ENCODE data around the gene ADPRS. TPM values are rescaled to one million over a fixed set of nuclear protein-coding genes. Genes with fewer than 3 reads are reported as not detected.

Gene ADPRS
- 24.9 and 27.6 TPM in 2 replicates for total RNA-seq

GRCh38 chr1:36088577-36089392 lies at the start of gene ADPRS:
Gene ADPRS (plus strand): TSS chr1:36088892. CDS start chr1:36088905, 13 bp downstream.
- intact Hi-C loops (cut with micrococcal nuclease): loop anchor here (1.0 to 5.0 kb wide), 9 partner anchors 11 to 1231 kb away; partner anchors contain the start of genes AGO1, LSM10, SMIM12 and THRAP3

DNA sequence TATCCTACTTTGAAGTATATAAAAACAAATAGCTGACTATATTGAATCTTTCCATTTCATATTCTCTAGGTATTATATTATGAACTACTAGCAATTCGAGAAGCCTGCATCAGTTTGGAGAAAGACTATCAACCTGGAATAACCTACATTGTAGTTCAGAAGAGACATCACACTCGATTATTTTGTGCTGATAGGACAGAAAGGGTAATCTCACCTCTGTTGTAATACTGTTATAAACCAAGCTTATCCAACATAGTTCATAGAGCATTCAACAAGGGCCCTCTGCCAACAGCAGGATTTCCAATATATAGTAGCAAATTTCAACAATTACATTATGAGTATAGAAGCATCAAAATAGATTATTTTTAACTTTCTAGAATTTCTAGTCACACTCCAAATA lies 48.5 kb upstream of the ADPRS start:
- intact Hi-C loops (cut with micrococcal nuclease): no loop called here

- intact Hi-C loops (cut with micrococcal nuclease): no loop called here
Observed at GRCh38 chr1:36051821-36052220, 36.9 kb upstream of the ADPRS start.

- intact Hi-C loops (cut with micrococcal nuclease): no loop called here
Observed at GRCh38 chr1:36053978-36054377, 34.7 kb upstream of the ADPRS start.

DNA sequence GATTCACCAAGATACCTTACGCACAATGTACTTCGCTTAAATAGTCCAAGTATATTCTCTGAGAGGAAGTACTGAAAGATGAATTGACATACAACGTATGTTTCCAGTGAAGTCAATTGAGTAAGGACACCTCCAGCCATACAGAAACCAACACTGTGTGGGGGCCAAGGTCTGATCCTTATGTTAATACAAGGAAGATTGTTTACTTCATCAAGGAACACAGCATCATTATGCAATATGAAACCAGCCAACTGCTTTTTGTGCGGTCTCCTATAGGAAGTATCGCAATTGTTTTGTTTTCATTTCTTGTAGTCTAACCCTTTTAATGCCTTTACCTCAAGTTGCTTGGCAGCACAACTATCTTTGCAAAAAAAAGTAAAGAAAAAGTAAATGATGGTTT lies 33.0 kb upstream of the ADPRS start:
- intact Hi-C loops (cut with micrococcal nuclease): no loop called here

- intact Hi-C loops (cut with micrococcal nuclease): no loop called here
Observed at GRCh38 chr1:36062315-36062714, 26.4 kb upstream of the ADPRS start.

- intact Hi-C loops (cut with micrococcal nuclease): no loop called here
Observed at GRCh38 chr1:36067871-36068270, 20.8 kb upstream of the ADPRS start.

DNA sequence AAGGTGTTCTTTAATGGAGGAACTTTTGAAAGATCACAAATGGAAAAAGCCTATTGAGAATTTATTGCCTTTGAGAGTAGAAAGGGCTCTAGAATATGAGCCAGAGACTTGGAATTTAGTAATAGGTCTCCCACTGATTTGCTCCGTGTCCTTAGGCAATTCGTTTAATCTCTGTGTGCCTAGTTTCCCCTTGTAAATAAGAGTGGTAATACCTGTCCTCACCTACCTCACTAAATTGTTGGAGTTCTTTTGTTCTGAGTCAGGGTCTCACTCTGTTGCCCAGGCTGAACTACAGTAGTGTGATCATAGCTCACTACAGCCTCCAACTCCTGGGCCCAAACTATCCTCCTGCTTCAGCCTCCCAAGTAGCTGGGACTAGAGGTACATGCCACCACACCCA lies 19.8 kb upstream of the ADPRS start:
- intact Hi-C loops (cut with micrococcal nuclease): no loop called here

DNA sequence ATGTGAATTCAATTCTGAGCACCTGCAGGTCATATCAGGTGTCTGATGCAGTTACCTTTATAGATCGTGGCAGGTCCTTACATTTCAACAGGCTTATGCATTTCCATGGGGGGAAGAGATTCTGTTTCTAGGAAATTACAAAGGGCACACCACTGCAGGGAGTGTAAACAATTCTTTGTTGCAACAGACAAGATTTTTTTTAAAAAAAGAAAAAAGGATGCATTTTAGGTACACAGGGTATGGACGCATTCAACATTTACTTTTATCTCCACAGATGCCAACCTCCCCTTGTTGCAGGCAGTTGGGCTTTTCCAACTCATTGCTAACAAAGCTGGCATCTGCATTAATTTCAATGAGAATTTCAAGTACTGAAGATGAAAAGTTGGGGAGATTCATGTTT lies 18.3 kb upstream of the ADPRS start:
- intact Hi-C loops (cut with micrococcal nuclease): no loop called here

GRCh38 chr1:36076979-36077573 lies 11.6 kb upstream of the ADPRS start:
- intact Hi-C loops (cut with micrococcal nuclease): no loop called here

GRCh38 chr1:36080236-36080635 lies 8.5 kb upstream of the ADPRS start:
- intact Hi-C loops (cut with micrococcal nuclease): no loop called here

DNA sequence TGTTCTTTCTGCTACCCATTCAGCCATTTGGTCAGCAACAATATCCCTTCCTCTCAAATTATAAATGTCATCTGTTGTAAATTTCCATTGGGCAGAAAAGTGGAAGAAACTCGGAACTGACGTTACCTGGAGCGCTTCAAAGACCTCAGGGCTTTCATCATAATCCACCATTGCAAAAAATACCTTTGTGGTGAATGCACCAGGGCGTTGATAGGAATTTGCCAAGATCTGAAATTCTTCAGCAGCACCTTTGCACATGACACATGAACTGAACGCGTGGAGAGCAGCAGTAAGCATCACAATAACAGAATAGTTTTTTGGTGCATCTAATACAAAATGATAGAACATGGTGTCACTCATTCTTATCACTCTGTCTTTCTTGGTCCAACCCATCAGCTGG lies 7.9 kb upstream of the ADPRS start:
- intact Hi-C loops (cut with micrococcal nuclease): no loop called here

GRCh38 chr1:36081926-36082485 lies 6.7 kb upstream of the ADPRS start:
- intact Hi-C loops (cut with micrococcal nuclease): no loop called here

DNA sequence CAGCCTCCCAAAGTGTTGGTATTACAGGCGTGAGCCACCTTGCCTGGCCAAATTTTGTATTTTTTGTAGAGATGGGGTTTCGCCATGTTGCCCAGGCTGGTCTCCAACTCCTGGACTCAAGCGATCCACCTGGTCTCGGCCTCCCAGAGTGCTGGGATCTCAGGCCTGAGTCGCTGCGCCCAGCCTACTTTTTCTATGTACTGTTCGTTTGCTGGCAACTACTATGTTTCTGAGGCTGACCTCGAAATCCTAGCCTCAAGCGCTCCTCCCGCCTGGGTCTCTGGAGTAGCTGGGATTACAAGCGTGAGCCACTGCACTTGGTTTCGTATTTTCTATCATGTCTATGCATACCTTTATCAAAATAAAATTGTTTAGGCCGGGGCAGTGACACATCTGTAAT lies 5.5 kb upstream of the ADPRS start:
- intact Hi-C loops (cut with micrococcal nuclease): no loop called here

- intact Hi-C loops (cut with micrococcal nuclease): no loop called here
Observed at GRCh38 chr1:36083635-36084496, 4.8 kb upstream of the ADPRS start, which contains the start of gene TEKT2. Gene TEKT2 (plus strand): TSS chr1:36084094. CDS start chr1:36084922, 828 bp downstream.

DNA sequence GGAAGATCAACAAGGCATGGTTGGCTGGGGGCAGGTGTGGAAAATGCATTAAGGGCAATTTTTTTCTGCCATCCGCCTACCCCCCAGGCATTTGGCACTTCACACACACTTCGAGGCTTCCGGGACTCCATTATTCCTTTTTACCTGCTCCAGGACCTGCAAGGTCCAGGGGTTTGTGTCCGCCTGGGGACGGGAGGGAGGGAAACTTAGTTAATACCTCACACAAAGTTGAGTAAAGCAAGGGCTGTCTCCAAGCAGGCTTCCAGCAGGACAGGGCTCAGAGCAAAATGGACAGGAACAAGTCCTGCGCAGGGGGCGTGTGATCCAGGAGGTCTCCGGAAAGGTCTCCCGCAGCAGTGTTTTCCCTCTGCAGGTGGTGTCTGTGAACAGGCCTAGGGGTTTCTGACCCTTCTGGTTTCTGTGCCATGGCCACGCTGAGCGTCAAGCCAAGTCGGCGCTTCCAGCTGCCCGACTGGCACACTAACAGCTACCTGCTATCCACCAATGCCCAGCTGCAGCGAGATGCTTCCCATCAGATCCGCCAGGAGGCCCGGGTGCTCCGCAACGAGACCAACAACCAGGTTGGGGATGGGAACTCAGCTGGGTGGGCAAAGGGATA lies 4.1 kb upstream of the ADPRS start:
- intact Hi-C loops (cut with micrococcal nuclease): loop anchor here (5.0 kb wide), 2 partner anchors 272 to 1227 kb away; partner anchors contain the start of gene SMIM12

DNA sequence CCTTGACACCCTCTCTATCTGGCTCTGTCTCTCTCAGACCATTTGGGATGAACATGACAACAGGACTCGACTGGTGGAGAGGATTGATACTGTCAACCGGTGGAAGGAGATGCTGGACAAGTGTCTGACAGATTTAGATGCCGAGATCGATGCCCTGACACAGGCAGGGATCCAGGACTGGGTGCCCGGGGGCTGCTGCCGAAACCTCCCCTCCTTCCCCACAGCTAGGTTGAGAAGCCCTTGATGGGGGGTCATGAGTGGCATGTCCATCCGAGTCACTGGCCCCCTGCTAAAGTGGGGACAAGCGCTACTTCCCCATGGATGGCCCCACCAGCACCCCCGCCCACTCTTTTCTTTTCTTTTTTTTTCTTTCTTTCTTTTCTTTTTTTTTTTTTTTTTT lies 3.6 kb upstream of the ADPRS start:
- intact Hi-C loops (cut with micrococcal nuclease): loop anchor here (5.0 kb wide), 2 partner anchors 273 to 1228 kb away; partner anchors contain the start of gene SMIM12

GRCh38 chr1:36085686-36086526 lies 2.8 kb upstream of the ADPRS start:
- intact Hi-C loops (cut with micrococcal nuclease): loop anchor here (5.0 kb wide), 2 partner anchors 274 to 1229 kb away; partner anchors contain the start of gene SMIM12

GRCh38 chr1:36086529-36087232 lies 2.0 kb upstream of the ADPRS start:
- intact Hi-C loops (cut with micrococcal nuclease): loop anchor here (5.0 kb wide), 2 partner anchors 274 to 1229 kb away; partner anchors contain the start of gene SMIM12
